ENCODE data around the gene NTF4.

DNA sequence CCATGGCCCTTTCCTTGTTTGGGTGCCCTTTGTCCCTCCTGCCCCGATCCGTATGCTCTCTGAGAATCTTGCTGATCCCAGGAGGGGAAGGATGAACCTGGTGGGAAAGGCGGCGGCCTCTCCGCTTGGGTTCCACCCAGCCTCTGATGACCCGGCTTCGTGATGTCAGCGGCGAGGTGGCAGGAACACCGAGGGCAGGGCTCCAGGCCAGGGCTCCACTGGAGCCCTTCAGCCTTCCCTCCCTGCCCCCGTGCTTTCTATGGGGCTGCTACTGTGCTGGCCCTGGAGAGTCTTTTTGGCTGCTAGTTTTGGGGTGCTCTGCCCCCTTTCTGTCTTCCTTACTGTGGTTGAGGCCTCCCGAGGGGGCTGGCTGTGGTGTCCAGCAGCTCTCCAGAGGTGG lies 37.7 kb upstream of the NTF4 start:
- TF ChIP-seq, protein P1, sequence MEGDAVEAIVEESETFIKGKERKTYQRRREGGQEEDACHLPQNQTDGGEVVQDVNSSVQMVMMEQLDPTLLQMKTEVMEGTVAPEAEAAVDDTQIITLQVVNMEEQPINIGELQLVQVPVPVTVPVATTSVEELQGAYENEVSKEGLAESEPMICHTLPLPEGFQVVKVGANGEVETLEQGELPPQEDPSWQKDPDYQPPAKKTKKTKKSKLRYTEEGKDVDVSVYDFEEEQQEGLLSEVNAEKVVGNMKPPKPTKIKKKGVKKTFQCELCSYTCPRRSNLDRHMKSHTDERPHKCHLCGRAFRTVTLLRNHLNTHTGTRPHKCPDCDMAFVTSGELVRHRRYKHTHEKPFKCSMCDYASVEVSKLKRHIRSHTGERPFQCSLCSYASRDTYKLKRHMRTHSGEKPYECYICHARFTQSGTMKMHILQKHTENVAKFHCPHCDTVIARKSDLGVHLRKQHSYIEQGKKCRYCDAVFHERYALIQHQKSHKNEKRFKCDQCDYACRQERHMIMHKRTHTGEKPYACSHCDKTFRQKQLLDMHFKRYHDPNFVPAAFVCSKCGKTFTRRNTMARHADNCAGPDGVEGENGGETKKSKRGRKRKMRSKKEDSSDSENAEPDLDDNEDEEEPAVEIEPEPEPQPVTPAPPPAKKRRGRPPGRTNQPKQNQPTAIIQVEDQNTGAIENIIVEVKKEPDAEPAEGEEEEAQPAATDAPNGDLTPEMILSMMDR (IDR thresholded peaks at IDR 0.05; ENCODE audit: low read length), result no peak
- no peak for TF ChIP-seq EZH2 (IDR thresholded peaks at IDR 0.05; ENCODE audit: borderline replicate concordance, low read length)
